NT2/D1 (cell line): ENCODE measurements around the gene ATP8B1.

Experiments used
- SUZ12 ChIP-seq: IDR thresholded peaks from 2 replicates; pipeline ENCODE4 v1.6.1; 2011; ENCODE audit not compliant: insufficient read length, insufficient read depth; ENCODE audit errors: extremely low read depth
- YY1 ChIP-seq: IDR thresholded peaks from 2 replicates; pipeline ENCODE4 v1.6.1; 2011; ENCODE audit not compliant: insufficient read length, insufficient read depth
- ZNF274 ChIP-seq: IDR thresholded peaks from 2 replicates; pipeline ENCODE4 v1.6.1; 2011; ENCODE audit warnings: mild to moderate bottlenecking, low read depth, low read length

- TF ChIP-seq SUZ12 (no peak), YY1 (no peak), ZNF274 (no peak)
These were observed 22.8 kb downstream of the ATP8B1 start for GRCh38 chr18:57780318-57780705.
